Activated CD4-positive, alpha-beta T cell treated with anti-CD3 and anti-CD28 coated beads for 36 hours (primary cell): ENCODE measurements around the gene RBFOX2. TPM values are rescaled to one million over a fixed set of nuclear protein-coding genes. Genes with fewer than 3 reads are reported as not detected.

Source experiments
- ATAC-seq: fragments of 200-7000 bp; cut with Tn5 transposase; one replicate; pipeline ENCODE4 v1.10.0; 2021; ENCODE audit warnings: mild to moderate bottlenecking, moderate library complexity
- CTCF ChIA-PET: fragments of 350-600 bp; sonication (Branson Sonifier 250); formaldehyde crosslinking; loops from one replicate; lab custom pipeline; 2021; ENCODE audit warnings: antibody characterized with exemption; lab: Charles Lee
- POLR2A ChIA-PET: fragments of 350-600 bp; sonication (Branson Sonifier 250); formaldehyde crosslinking; loops from one replicate; lab custom pipeline; 2021; ENCODE audit warnings: antibody characterized with exemption, inconsistent platforms; lab: Charles Lee
- DNase-seq: peaks from one replicate; pipeline ENCODE4 v3.0.0-alpha.2; 2020
- H3K27ac Mint-ChIP-seq: one replicate; pipeline ENCODE4 v1.8.0; 2021; ENCODE audit warnings: mixed read lengths
- H3K27me3 Mint-ChIP-seq: one replicate; pipeline ENCODE4 v1.8.0; 2021; ENCODE audit warnings: mixed read lengths
- H3K36me3 Mint-ChIP-seq: one replicate; pipeline ENCODE4 v1.8.0; 2021; ENCODE audit warnings: low read depth, mixed read lengths
- H3K4me1 Mint-ChIP-seq: one replicate; pipeline ENCODE4 v1.8.0; 2021; ENCODE audit warnings: mixed read lengths
- H3K4me3 Mint-ChIP-seq: one replicate; pipeline ENCODE4 v1.8.0; 2021; ENCODE audit warnings: mild to moderate bottlenecking, moderate library complexity, mixed read lengths
- H3K9me3 Mint-ChIP-seq: one replicate; pipeline ENCODE4 v1.8.0; 2021; ENCODE audit warnings: low read depth, mixed read lengths
- intact Hi-C, 2 experiments: fragments of 100-400 bp; cut with DNase I in 1 of 2; cut with micrococcal nuclease in 1 of 2; formaldehyde crosslinking; loops; one replicate each; pipeline versions ENCODE4 v1.14.2 to v1.15.1; 2022 to 2024; cut with DNase I, micrococcal nuclease
- total RNA-seq, 2 experiments: library from RNA; stranded (reverse); gene quantifications; one replicate each; pipeline ENCODE4 v1.2.3, GENCODE V29; 2021

Gene RBFOX2
- total RNA-seq, 2 experiments from 2014 or later = 6.9 to 7.7 TPM

DNA sequence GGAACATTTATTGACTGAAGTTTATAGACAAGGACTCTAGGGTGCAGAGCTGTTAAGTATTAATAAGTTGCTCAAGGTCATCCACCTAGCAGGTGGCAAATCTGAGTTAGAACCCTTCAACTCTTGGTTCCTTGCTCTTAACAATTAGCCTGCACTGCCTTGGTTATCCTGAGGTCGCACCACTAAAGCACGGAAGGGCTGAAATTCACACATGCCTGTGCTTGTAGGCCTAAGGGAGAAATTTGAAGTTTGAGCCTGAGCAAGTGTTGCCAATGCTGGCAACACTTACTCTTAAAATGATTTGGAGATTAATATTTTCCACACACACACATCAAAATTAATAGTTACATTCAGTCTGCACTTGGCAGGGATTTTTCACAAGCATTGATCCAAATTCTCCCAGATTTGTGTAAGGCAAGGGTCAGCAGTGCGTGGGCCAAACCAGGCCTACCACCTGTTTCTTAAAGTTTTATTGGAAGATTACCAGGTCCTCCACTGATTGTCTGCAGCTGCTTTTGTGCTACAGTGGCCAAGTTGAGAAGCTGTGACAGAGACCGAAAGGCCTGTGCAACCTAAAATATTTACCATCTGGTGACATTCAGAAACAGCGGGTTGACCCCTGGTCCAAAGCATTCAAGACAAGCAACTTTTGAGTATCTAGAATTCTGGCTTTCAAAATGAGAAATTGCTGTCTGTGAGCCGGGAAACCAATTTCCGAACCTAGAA is 294.7 kb downstream of the RBFOX2 start:
- no peaks in the 10 kb centered on the region for H3K4me1 Mint-ChIP-seq
- ATAC-seq (no peak), DNase-seq (no peak)
- H3K4me3 Mint-ChIP-seq = no peak overlapping the region
- ChIA-PET CTCF (no interaction called here), POLR2A (no interaction called here)
- no peaks in the 10 kb centered on the region for H3K36me3 Mint-ChIP-seq
- intact Hi-C loops = no loop called here
- no peak overlapping the region for H3K27ac Mint-ChIP-seq
- H3K9me3 Mint-ChIP-seq = no peaks in the 10 kb centered on the region
- H3K27me3 Mint-ChIP-seq = no peaks in the 10 kb centered on the region

DNA sequence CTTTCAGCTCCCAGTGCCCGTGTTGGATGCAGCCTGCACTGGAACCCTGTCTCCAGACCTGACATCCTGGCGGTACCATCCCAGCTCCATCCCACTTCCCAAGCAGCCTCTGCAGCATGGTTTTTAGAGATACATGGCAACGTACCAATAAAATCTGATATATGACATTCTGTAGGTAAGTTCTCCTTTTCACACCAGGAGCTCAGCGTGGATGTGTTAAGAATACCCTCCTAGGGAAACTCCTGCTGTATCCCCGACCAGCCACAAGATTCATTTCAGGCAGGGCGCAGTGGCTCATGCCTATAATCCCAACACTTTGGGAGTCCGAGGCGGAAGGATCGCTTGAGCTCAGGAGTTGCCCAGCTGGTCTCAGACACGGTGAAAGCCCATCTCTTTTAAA is 295.6 kb downstream of the RBFOX2 start:
- Mint-ChIP-seq H3K27me3 (no peaks in the 10 kb centered on the region), H3K4me3 (no peak overlapping the region), H3K27ac (no peak overlapping the region), H3K9me3 (no peaks in the 10 kb centered on the region), H3K4me1 (no peaks in the 10 kb centered on the region), H3K36me3 (no peaks in the 10 kb centered on the region)
- POLR2A ChIA-PET = no interaction called here
- ATAC-seq (no peak), DNase-seq (no peak)
- CTCF ChIA-PET = interaction anchor here (0.5 kb wide), 1 partner anchor 108 kb away, joined by 3 read pairs; no protein-coding TSS in a partner anchor
- intact Hi-C loops = no loop called here

- intact Hi-C loops = no loop called here
Observed at GRCh38 chr22:35732116-35732515, 296.5 kb downstream of the RBFOX2 start.

GRCh38 chr22:35731321-35731720 is 297.3 kb downstream of the RBFOX2 start:
- Mint-ChIP-seq H3K9me3 (no peaks in the 10 kb centered on the region), H3K4me1 (no peaks in the 10 kb centered on the region), H3K27me3 (no peaks in the 10 kb centered on the region), H3K27ac (no peak overlapping the region), H3K36me3 (no peaks in the 10 kb centered on the region), H3K4me3 (no peak overlapping the region)
- ChIA-PET POLR2A (no interaction called here), CTCF (no interaction called here)
- no peak for ATAC-seq
- intact Hi-C loops = no loop called here
- no peak for DNase-seq

More at GRCh38 chr22:35732116-35732515, 296.5 kb downstream of the RBFOX2 start:
- H3K4me3 Mint-ChIP-seq = no peak overlapping the region
- ChIA-PET CTCF (no interaction called here), POLR2A (no interaction called here)
- ATAC-seq (no peak), DNase-seq (no peak)
- H3K9me3 Mint-ChIP-seq = no peaks in the 10 kb centered on the region
- H3K27ac Mint-ChIP-seq = no peak overlapping the region
- no peaks in the 10 kb centered on the region for H3K4me1 Mint-ChIP-seq
- no peaks in the 10 kb centered on the region for H3K27me3 Mint-ChIP-seq
- no peaks in the 10 kb centered on the region for H3K36me3 Mint-ChIP-seq

DNA sequence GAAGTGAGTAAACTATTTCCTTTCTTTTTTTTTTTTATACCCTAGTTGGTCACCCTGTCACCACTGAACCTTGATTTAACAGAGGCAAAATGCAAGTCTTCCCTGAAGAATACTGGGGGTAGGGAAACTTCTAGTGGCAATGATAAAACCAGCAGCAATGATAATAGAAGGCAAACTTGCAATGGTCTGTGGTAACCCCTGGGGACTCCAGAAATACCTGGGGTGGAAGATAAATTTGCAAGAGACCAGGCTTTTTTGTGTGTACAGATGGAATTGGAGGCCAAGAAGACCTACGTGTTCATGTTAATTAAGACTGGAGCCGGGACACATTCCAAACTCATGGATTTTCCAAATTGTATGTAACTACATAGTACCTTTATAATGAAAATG is 299.3 kb downstream of the RBFOX2 start:
- POLR2A ChIA-PET = no interaction called here
- no peaks in the 10 kb centered on the region for H3K27me3 Mint-ChIP-seq
- H3K9me3 Mint-ChIP-seq = no peaks in the 10 kb centered on the region
- intact Hi-C loops = no loop called here
- H3K27ac Mint-ChIP-seq = no peak overlapping the region
- H3K4me3 Mint-ChIP-seq = no peak overlapping the region
- CTCF ChIA-PET = no interaction called here
- DNase-seq = no peak
- ATAC-seq = no peak
- H3K36me3 Mint-ChIP-seq = no peaks in the 10 kb centered on the region
- no peaks in the 10 kb centered on the region for H3K4me1 Mint-ChIP-seq

- POLR2A ChIA-PET = no interaction called here
- Mint-ChIP-seq H3K27ac (no peak overlapping the region), H3K4me1 (no peaks in the 10 kb centered on the region), H3K9me3 (no peaks in the 10 kb centered on the region), H3K27me3 (no peaks in the 10 kb centered on the region), H3K4me3 (no peak overlapping the region), H3K36me3 (no peaks in the 10 kb centered on the region)
- ATAC-seq (no peak), DNase-seq (no peak)
- CTCF ChIA-PET = no interaction called here
- intact Hi-C loops = no loop called here
Observed at GRCh38 chr22:35728639-35729308, 299.9 kb downstream of the RBFOX2 start.

DNA sequence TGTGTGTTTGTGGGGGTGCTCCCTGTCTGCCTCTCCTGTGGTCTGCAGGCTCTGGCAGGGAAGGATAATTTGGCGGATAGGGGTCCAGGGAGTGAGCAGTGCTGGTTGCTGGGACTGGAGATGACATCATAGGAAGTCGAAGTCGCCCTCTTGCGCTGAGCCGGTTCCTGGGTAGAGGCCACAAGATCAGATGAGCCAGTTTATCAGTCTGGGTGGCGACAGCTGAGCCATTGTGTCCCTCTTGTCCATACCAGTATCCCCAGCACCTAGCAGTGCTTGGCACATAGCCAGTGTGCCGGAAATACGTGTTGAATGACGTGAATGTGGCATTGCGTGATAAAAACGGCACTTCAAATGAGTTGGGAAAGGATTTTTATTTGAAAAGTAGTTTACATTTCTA is 301.2 kb downstream of the RBFOX2 start:
- Mint-ChIP-seq H3K4me3 (no peak overlapping the region), H3K36me3 (no peaks in the 10 kb centered on the region), H3K4me1 (no peaks in the 10 kb centered on the region), H3K9me3 (no peaks in the 10 kb centered on the region), H3K27me3 (no peaks in the 10 kb centered on the region), H3K27ac (no peak overlapping the region)
- DNase-seq (no peak), ATAC-seq (no peak)
- intact Hi-C loops = no loop called here
- ChIA-PET POLR2A (no interaction called here), CTCF (no interaction called here)

DNA sequence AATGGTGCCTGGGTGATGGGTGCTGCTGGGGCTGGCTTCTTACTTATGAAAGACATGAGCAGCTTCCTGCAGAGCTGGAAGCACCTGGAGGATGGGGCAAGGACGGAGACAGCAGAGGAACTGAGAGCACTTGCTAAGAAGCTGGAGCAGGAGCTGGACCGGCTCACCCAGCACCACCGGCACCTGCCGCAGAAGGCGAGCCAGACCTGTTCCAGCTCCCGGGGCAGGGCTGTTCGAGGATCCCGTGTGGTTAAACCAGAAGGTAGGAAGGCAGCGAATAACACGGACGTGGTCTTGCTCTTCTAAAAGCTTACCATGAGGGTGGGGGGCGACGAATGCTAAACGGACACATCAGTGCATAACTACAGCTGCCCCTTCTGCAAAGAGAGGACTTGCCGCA is 301.7 kb downstream of the RBFOX2 start:
- ATAC-seq (no peak), DNase-seq (no peak)
- ChIA-PET POLR2A (no interaction called here), CTCF (interaction anchor here (0.7 to 1.3 kb wide), 2 partner anchors 13 to 95 kb away, joined by 3 to 5 read pairs; no protein-coding TSS in a partner anchor)
- Mint-ChIP-seq H3K36me3 (no peaks in the 10 kb centered on the region), H3K4me1 (no peaks in the 10 kb centered on the region), H3K9me3 (no peaks in the 10 kb centered on the region), H3K27me3 (no peaks in the 10 kb centered on the region), H3K4me3 (no peak overlapping the region), H3K27ac (no peak overlapping the region)
- intact Hi-C loops = no loop called here

- Mint-ChIP-seq H3K36me3 (no peaks in the 10 kb centered on the region), H3K4me1 (no peaks in the 10 kb centered on the region), H3K27ac (no peak overlapping the region), H3K9me3 (no peaks in the 10 kb centered on the region), H3K4me3 (no peak overlapping the region), H3K27me3 (no peaks in the 10 kb centered on the region)
- intact Hi-C loops = no loop called here
- ChIA-PET CTCF (interaction anchor here (0.6 to 1.3 kb wide), 3 partner anchors 12 to 94 kb away, joined by 3 to 5 read pairs (median 3); no protein-coding TSS in a partner anchor), POLR2A (no interaction called here)
- ATAC-seq (no peak), DNase-seq (no peak)
Observed at GRCh38 chr22:35726398-35726797, 302.2 kb downstream of the RBFOX2 start.

DNA sequence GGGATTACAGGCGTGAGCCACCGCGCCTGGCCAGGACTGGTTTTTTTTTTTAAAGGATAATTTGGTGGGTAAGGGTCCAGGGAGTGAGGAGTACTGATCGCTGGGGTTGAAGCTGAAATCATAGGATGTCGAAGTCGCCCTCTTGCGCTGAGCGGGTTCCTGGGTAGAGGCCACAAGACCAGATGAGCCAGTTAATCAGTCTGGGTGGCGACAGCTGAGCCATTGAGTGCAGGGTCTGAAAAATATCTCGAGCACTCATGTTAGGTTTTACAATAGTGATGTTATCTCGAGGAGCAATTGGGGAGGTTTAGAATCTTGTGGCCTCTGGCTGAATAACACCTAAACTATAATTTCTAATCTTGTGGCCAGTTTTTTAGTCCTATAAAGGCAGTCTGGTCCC is 303.1 kb downstream of the RBFOX2 start:
- no peaks in the 10 kb centered on the region for H3K36me3 Mint-ChIP-seq
- intact Hi-C loops = no loop called here
- H3K4me3 Mint-ChIP-seq = no peak overlapping the region
- ChIA-PET CTCF (no interaction called here), POLR2A (no interaction called here)
- H3K27ac Mint-ChIP-seq = no peak overlapping the region
- H3K9me3 Mint-ChIP-seq = no peaks in the 10 kb centered on the region
- H3K27me3 Mint-ChIP-seq = no peaks in the 10 kb centered on the region
- no peak for DNase-seq
- no peaks in the 10 kb centered on the region for H3K4me1 Mint-ChIP-seq
- ATAC-seq = no peak

DNA sequence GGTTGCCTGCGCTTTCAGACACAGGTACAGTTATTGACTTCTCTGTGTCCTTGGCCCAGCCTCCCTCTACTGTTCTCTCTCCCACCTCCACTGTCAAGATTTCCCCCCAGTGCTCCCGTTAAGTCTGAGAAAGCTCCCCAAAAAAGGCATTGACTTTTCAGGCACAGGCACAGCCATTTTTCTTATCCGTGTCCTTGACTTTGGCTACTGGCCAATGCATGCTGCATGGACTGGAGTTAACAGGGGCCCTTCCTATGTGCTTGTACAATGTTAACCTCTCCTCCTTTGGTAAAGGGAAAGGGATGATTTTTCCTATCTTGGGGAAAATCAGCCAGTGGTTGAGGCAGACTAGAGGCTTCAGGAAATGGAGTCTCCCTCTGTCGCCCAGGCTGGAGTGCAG is 306.7 kb downstream of the RBFOX2 start:
- POLR2A ChIA-PET = no interaction called here
- Mint-ChIP-seq H3K9me3 (no peaks in the 10 kb centered on the region), H3K4me1 (no peaks in the 10 kb centered on the region), H3K36me3 (no peaks in the 10 kb centered on the region), H3K4me3 (no peak overlapping the region), H3K27ac (no peak overlapping the region), H3K27me3 (no peaks in the 10 kb centered on the region)
- CTCF ChIA-PET = no interaction called here
- intact Hi-C loops = no loop called here
- no peak for ATAC-seq
- DNase-seq = no peak

DNA sequence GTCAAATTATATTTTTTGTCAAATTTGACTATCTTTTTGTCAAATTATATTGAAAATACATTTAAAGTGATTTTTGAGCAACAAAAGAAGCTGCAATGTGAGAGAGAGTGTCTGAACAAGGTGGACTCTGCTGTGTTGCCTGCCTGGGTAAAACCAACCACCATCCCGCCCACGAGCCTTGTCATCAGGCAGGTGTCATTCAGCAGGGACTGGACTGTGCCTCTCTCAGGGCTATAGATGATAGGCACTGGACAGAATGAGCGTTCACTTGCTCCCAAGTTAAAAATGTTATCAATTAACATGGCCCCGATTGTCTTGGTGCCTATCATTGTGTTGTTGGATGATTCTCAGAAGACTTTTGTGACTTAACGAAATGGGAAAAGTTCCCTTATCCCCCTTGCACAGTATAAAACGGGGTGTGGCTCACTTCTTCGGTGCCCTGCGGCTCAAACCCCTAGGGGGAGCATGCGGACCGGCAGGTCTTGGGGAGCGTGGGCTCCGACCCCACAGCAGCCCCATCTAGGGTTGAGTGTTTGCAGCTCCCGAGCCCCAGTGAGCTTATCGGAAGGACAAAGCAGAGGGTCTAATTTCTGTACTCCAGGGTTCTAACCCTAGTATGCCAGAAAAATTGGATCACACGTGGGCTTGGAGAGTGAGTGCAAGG is 309.3 kb downstream of the RBFOX2 start:
- no peaks in the 10 kb centered on the region for H3K27me3 Mint-ChIP-seq
- H3K9me3 Mint-ChIP-seq = no peaks in the 10 kb centered on the region
- no peak overlapping the region for H3K27ac Mint-ChIP-seq
- POLR2A ChIA-PET = no interaction called here
- intact Hi-C loops = no loop called here
- H3K4me1 Mint-ChIP-seq = no peaks in the 10 kb centered on the region
- CTCF ChIA-PET = no interaction called here
- no peak for ATAC-seq
- H3K4me3 Mint-ChIP-seq = no peak overlapping the region
- DNase-seq = no peak
- no peaks in the 10 kb centered on the region for H3K36me3 Mint-ChIP-seq
